GM18499 (cell line): Measurements from ENCODE around the gene TMEFF2.

ENCODE experiments used
- ATAC-seq: cut with Tn5 transposase; IDR thresholded peaks from one replicate; pipeline ENCODE4 v1.9.1; 2021; ENCODE audit warnings: moderate number of reproducible peaks; ENCODE audit not compliant: insufficient read depth, unreplicated experiment

Gene TMEFF2

GRCh38 chr2:192184349-192184748, 10.4 kb downstream of the TMEFF2 start:
- no peak for ATAC-seq

- no peak for ATAC-seq
These were observed 11.4 kb downstream of the TMEFF2 start for GRCh38 chr2:192183296-192183695.

GRCh38 chr2:192166946-192167345, 27.8 kb downstream of the TMEFF2 start:
- no peak for ATAC-seq

GRCh38 chr2:192165842-192166241, 28.9 kb downstream of the TMEFF2 start:
- ATAC-seq: no peak

- ATAC-seq: peak; percentile 70
These were observed 32.2 kb downstream of the TMEFF2 start for GRCh38 chr2:192162392-192163042.

GRCh38 chr2:192161656-192162290, 33.0 kb downstream of the TMEFF2 start:
- no peak for ATAC-seq

- ATAC-seq: no peak
These were observed 35.0 kb downstream of the TMEFF2 start for GRCh38 chr2:192159736-192160135.

- ATAC-seq: no peak
These were observed 35.5 kb downstream of the TMEFF2 start for GRCh38 chr2:192159208-192159607.

- ATAC-seq: no peak
These were observed 37.0 kb downstream of the TMEFF2 start for GRCh38 chr2:192157776-192158175.

GRCh38 chr2:192155511-192156118, 39.1 kb downstream of the TMEFF2 start:
- ATAC-seq: no peak

GRCh38 chr2:192153561-192153960, 41.2 kb downstream of the TMEFF2 start:
- ATAC-seq: no peak

- no peak for ATAC-seq
These were observed 42.9 kb downstream of the TMEFF2 start for GRCh38 chr2:192151853-192152252.

- ATAC-seq: no peak
These were observed 44.6 kb downstream of the TMEFF2 start for GRCh38 chr2:192150166-192150565.

GRCh38 chr2:192148620-192149321, 46.0 kb downstream of the TMEFF2 start:
- no peak for ATAC-seq

- no peak for ATAC-seq
These were observed 46.5 kb downstream of the TMEFF2 start for GRCh38 chr2:192148241-192148619.

- no peak for ATAC-seq
These were observed 48.4 kb downstream of the TMEFF2 start for GRCh38 chr2:192146069-192147015.

GRCh38 chr2:192145496-192145895, 49.2 kb downstream of the TMEFF2 start:
- no peak for ATAC-seq

- no peak for ATAC-seq
These were observed 54.4 kb downstream of the TMEFF2 start for GRCh38 chr2:192140236-192140839.

GRCh38 chr2:192139813-192140212, 54.9 kb downstream of the TMEFF2 start:
- ATAC-seq: no peak

- no peak for ATAC-seq
These were observed 57.3 kb downstream of the TMEFF2 start for GRCh38 chr2:192137451-192137850.
